NCI-H226 (cell line): ENCODE measurements around the gene TBC1D17.

Source experiments
- DNase-seq: peaks from one replicate; pipeline ENCODE4 v3.0.0-alpha.2; 2015

Gene TBC1D17

GRCh38 chr19:49879243-49879963 lies 1.9 kb downstream of the TBC1D17 start:
- DNase-seq, result no peak

DNA sequence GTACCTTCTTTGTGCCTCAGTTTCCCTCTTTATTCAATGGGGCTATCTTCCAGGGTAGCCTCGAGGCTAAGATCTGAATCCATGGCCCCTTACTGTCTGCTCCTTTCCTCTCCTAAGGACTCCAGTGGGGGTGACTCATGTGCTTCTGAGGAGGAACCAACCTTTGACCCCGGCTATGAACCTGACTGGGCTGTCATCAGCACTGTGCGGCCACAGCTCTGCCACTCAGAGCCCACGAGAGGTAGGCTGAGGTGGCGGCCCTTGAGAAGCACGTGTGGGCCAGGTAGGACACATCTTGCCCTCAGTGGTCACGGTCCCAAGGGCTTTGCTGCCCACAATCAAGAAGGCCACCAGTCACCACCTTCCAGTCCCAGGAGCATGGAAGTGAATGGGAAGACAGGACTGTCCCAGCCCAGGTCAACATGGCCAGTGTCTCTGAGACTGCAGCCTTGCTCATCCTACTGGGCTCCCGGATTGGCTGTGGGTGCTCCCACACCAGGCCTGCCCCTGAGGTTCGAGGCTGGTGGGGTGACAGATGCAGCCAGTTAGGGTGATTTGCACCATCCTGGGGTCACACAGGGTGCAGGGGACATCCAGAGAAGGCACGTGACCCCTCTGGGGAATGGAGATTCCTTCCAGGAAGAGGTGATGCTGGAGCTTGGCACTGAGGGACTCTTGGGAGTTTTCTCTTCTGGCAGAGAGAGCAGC lies 2.8 kb downstream of the TBC1D17 start:
- no peak for DNase-seq

DNA sequence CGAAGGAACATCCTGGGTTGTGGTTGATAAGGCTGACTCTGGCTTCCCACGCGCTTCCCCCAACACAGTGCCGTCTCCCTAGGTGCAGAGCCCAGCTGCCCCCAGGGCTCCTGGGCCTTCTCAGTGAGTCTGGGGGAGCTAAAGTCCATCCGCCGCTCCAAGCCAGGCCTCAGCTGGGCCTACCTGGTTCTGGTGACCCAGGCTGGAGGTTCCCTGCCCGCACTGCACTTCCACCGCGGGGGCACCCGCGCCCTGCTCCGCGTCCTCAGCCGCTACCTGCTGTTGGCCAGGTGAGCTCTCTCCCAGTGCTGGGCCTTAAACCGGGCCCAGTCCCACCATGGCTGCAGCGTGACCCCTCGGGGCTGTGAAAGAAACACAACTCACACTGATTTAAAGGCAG lies 3.7 kb downstream of the TBC1D17 start:
- DNase-seq, result no peak

GRCh38 chr19:49881672-49882394 lies 4.3 kb downstream of the TBC1D17 start:
- no peak for DNase-seq

DNA sequence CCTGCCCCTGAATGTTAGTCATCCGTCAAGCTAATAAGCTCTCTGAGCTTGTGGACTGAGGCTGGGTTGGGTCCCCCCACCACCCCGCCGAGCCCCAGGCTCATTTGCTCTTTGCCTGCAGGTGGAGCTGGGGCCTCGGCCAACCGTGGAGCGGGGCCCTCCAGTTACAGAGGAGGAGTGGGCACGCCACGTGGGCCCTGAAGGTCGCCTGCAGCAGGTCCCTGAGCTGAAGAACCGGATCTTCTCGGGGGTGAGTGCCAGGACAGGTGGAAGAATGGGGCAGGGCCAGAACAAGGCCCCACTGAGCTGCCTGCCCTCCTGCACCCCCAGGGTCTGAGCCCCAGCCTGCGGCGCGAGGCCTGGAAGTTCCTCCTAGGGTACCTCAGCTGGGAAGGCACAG lies 5.1 kb downstream of the TBC1D17 start:
- no peak for DNase-seq

DNA sequence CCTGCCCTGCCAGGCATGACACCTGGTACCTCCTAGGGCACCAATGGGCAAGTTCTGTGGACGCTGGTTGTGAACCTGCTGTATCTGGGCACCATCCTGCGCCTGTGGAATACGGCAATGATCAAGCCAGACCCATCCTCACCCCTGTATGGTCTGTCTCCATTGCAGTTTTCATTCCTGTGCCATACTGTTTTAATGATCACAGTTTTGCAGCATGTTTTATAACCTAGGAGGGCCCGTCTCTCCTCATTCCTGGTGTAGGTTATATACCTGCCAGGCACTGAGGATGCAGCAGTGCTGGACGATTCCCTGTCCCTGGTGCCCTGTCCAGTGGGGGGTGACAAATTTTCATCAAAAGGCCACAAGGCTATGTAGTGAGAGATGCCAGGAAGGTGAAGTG lies 5.6 kb downstream of the TBC1D17 start:
- no peak for DNase-seq

- no peak for DNase-seq
Observed at GRCh38 chr19:49884109-49884508, 6.6 kb downstream of the TBC1D17 start.

DNA sequence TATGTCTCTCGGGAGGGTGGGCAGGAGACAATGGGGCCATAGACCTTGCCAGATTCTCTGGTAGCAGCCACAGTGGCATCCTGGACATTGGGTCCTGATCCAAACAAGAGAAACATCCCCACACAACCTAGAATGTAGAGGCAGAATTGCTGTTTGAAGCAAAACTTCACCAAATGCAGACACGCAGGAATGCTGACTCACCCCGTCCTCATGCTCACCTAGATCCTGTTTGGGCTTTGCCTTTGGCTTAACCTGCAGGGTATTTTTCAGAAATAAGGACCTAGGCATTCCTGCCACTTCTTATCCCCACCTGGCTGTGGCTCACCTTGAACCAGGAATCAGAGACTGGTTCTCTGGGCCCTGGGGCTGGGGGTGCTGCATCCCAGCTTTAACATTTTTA lies 7.3 kb downstream of the TBC1D17 start:
- DNase-seq, result no peak

- no peak for DNase-seq
Observed at GRCh38 chr19:49887037-49887664, 9.6 kb downstream of the TBC1D17 start.

GRCh38 chr19:49887665-49888509 lies 10.4 kb downstream of the TBC1D17 start:
- DNase-seq, result no peak

DNA sequence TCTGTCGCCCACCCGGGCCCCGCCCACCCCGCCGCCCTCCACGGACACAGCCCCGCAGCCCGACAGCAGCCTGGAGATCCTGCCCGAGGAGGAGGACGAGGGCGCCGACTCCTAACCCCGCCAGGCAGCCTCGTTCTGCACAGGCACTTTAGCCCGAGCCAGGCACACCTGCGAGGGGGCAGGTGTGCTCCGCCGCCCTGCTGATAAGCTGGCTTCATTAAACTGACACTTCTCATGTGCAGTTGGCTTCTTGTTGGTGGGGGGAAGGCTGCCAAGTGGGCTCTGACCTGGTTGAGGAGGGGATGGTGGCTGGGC lies 11.0 kb downstream of the TBC1D17 start:
- no peak for DNase-seq

- DNase-seq, result no peak
Observed at GRCh38 chr19:49889038-49889686, 11.7 kb downstream of the TBC1D17 start.

GRCh38 chr19:49889687-49890348 lies 12.3 kb downstream of the TBC1D17 start:
- no peak for DNase-seq

- no peak for DNase-seq
Observed at GRCh38 chr19:49890349-49891311, 13.1 kb downstream of the TBC1D17 start.

GRCh38 chr19:49891393-49891792 lies 13.9 kb downstream of the TBC1D17 start:
- no peak for DNase-seq

GRCh38 chr19:49892716-49893115 lies 15.2 kb downstream of the TBC1D17 start:
- no peak for DNase-seq

DNA sequence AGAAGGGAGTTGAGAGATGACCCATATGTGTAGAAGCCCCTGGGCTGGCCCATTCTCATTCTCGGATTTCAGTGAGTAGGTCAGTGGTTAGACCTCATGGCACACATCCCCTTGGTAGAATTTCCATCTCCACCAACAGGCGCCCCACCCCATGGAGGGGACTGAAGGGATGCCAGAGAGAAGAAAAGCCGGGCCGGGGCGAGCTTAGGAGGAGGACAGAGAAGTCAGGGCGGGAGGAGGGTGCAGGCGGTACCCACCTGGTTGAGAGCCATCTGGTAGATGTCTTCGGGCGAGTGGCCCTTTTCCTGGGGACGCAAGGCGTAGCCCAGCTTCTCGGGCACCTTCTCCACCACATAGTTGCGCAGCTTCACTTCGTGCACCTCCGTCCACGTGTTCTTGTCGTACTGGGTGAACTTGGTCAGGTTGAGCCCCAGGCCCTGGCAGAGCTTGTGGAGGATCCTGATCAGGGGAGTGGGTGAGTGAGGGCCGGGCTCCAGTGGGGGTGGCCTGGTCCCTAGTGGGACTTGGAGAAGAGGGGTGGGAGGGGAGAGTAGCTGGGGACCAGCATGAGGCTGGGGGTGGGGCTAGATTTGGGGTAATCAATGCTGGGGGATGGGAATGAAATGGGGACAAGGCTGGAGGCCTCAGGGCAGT lies 16.6 kb downstream of the TBC1D17 start:
- no peak for DNase-seq

DNA sequence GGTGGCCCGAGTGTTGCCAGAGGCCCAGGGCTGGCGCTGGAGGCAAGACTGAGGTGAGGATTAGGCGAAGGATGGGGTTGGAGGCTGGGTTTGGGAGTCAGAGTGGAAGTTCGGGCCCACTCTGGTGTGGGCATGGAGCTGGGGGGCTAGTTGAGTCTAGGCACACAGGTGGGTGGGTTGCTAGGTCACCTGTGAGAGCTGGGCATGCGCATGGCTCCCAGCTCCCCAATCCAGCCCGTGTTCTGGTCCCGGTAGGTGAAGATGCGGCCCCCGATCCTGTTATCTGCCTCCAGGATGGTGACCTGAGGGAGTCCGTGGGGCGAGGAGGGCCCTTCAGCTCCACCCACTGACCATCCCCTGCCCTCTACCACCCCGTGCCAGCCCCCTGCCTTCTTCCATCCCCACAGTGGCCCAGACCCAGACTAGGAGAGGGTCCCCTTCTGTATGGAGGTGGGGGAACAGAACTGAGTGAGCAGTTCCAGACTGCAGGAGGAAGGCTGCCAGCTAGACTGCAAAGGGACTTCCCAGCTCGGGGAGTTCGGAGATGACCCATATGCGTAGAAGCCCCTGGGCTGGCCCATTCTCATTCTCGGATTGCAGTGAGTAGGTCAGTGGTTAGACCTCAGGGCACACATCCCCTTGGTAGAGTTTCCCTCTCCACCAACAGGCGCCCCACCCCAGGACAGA lies 17.5 kb downstream of the TBC1D17 start:
- DNase-seq, result no peak
